A549 treated with dexamethasone at 1 μM for 4 hours (cell line): ENCODE results near the gene GOLGB1. TPM values are rescaled to one million over a fixed set of nuclear protein-coding genes. Genes with fewer than 3 reads are reported as not detected.

Experiments
- total RNA-seq: library from RNA; stranded (reverse); fragments of 200-300 nt; extraction: Qiagen RNA extraction; gene quantifications from 5 replicates; pipeline ENCODE4 v1.2.3, GENCODE V29; 2022

The GOLGB1 gene
- total RNA-seq, result 13.5 to 18.0 TPM (median 15.6 TPM) in 5 replicates

GRCh38 chr3:121749276-121750086, at the start of gene GOLGB1:
Gene GOLGB1 (minus strand): TSS chr3:121749741. CDS start chr3:121730971, 18,770 bp downstream.

GRCh38 chr3:121660356-121661171, 89.0 kb downstream of the GOLGB1 start, which contains the start of gene HCLS1:
Gene HCLS1 (minus strand): TSS chr3:121660903. CDS start chr3:121658347, 2,556 bp downstream.

Other genes starting within 250 kb of the GOLGB1 start
- gene POLQ, start 203.8 kb downstream of the GOLGB1 start, total RNA-seq, result 5.3 to 8.1 TPM (median 6.7 TPM) in 5 replicates
- not detected in 5 replicates for gene ARGFX, start 181.8 kb downstream of the GOLGB1 start, total RNA-seq
- not detected in 5 replicates for gene FBXO40, start 156.4 kb downstream of the GOLGB1 start, total RNA-seq
- 0.08 to 0.15 TPM (median 0.11 TPM) in 4 of 5 replicates, not detected in the other for gene HCLS1, start 88.8 kb downstream of the GOLGB1 start, total RNA-seq
- gene IQCB1, start 85.3 kb upstream of the GOLGB1 start, total RNA-seq, result 9.0 to 10.4 TPM (median 9.6 TPM) in 5 replicates
- gene EAF2, start 85.5 kb upstream of the GOLGB1 start, total RNA-seq, result 1.4 to 1.9 TPM (median 1.8 TPM) in 5 replicates
- 0.11 to 0.21 TPM (median 0.19 TPM) in 4 of 5 replicates, not detected in the other for gene SLC15A2, start 144.7 kb upstream of the GOLGB1 start, total RNA-seq